ENCODE results near the gene CABCOCO1. TPM values are rescaled to one million over a fixed set of nuclear protein-coding genes. Genes with fewer than 3 reads are reported as not detected.
"Not testable (repeated sequence)": the region's sequence is repeated elsewhere in the genome, so short reads cannot be mapped to it uniquely, and the experiment has no call there.

The CABCOCO1 gene
- total and polyA plus RNA-seq, 4 donors = 3.8 to 15.4 (median 10.1) TPM

GRCh38 chr10:61733358-61733940 is 70.7 kb downstream of the CABCOCO1 start:
- Histone ChIP-seq H3K27me3 (ENCODE audit: control insufficient read depth in 3 of 3, insufficient read depth in 3 of 3, low read length in 2 of 3) (no peaks in the 10 kb centered on the region), H3K36me3 (ENCODE audit: control insufficient read depth in 4 of 4, insufficient read depth in 4 of 4, low read length in 4 of 4) (no peaks in the 10 kb centered on the region), H3K27ac (ENCODE audit: low read depth in 1 of 2, low read length in 1 of 2) (no peak overlapping the region), H3K4me3 (no peak overlapping the region), H3K9ac (ENCODE audit: insufficient read depth in 1 of 2, low read length in 2 of 2) (no peak overlapping the region), H3K4me1 (ENCODE audit: control insufficient read depth in 5 of 5, insufficient read depth in 5 of 5, low read length in 5 of 5) (no peaks in the 10 kb centered on the region), H3K9me3 (ENCODE audit: control insufficient read depth in 4 of 4, insufficient read depth in 3 of 4, low read length in 3 of 4) (peaks cover 0 to 4% (median 0%) of the 10 kb centered on the region in 4 donors)
- DNase-seq (peak; percentile 28 to 83 (median 74)), ATAC-seq (ENCODE audit: insufficient read depth, low FRiP score) (no peak)
- TF ChIP-seq CTCF (IDR thresholded peaks at IDR 0.05; ENCODE audit: control extremely low read depth, extremely low read depth) = peak; percentile 21
- WGBS, 2 donors = 92 to 96% methylated on average over 1 of the region's 1 CpG

- ATAC-seq (ENCODE audit: insufficient read depth, low FRiP score) (no peak), DNase-seq (no peak)
- no peak overlapping the region for H3K4me3 ChIP-seq
- H3K27ac ChIP-seq (ENCODE audit: low read depth in 1 of 2, low read length in 1 of 2) = no peak overlapping the region
- H3K36me3 ChIP-seq (ENCODE audit: control insufficient read depth in 4 of 4, insufficient read depth in 4 of 4, low read length in 4 of 4) = no peaks in the 10 kb centered on the region
- H3K9me3 ChIP-seq (ENCODE audit: control insufficient read depth in 4 of 4, insufficient read depth in 3 of 4, low read length in 3 of 4) = no peaks in the 10 kb centered on the region
- no peaks in the 10 kb centered on the region for H3K4me1 ChIP-seq (ENCODE audit: control insufficient read depth in 5 of 5, insufficient read depth in 5 of 5, low read length in 5 of 5)
- no peak overlapping the region for H3K9ac ChIP-seq (ENCODE audit: insufficient read depth in 1 of 2, low read length in 2 of 2)
- H3K27me3 ChIP-seq (ENCODE audit: control insufficient read depth in 3 of 3, insufficient read depth in 3 of 3, low read length in 2 of 3) = no peaks in the 10 kb centered on the region
- TF ChIP-seq CTCF (IDR thresholded peaks at IDR 0.05; ENCODE audit: control extremely low read depth, extremely low read depth) = no peak
- 94% methylated on average over 3 of the region's 3 CpGs for WGBS, 2 donors
Measured at GRCh38 chr10:61735882-61736281, 73.2 kb downstream of the CABCOCO1 start.

- H3K4me3 ChIP-seq; DNase-seq; H3K9ac ChIP-seq (ENCODE audit: insufficient read depth in 1 of 2, low read length in 2 of 2); H3K9me3 ChIP-seq (ENCODE audit: control insufficient read depth in 4 of 4, insufficient read depth in 3 of 4, low read length in 3 of 4); H3K27me3 ChIP-seq (ENCODE audit: control insufficient read depth in 3 of 3, insufficient read depth in 3 of 3, low read length in 2 of 3); H3K27ac ChIP-seq (ENCODE audit: low read depth in 1 of 2, low read length in 1 of 2); ATAC-seq (ENCODE audit: insufficient read depth, low FRiP score); H3K4me1 ChIP-seq (ENCODE audit: control insufficient read depth in 5 of 5, insufficient read depth in 5 of 5, low read length in 5 of 5); H3K36me3 ChIP-seq (ENCODE audit: control insufficient read depth in 4 of 4, insufficient read depth in 4 of 4, low read length in 4 of 4): not testable (repeated sequence)
- 63 to 80% methylated on average over 6 of the region's 6 CpGs for WGBS, 2 donors
Measured at GRCh38 chr10:61737455-61737854, 74.7 kb downstream of the CABCOCO1 start.

GRCh38 chr10:61742812-61743211 is 80.1 kb downstream of the CABCOCO1 start:
- Histone ChIP-seq H3K4me1 (ENCODE audit: control insufficient read depth in 5 of 5, insufficient read depth in 5 of 5, low read length in 5 of 5) (peaks cover 0 to 4% (median 0%) of the 10 kb centered on the region in 5 donors), H3K36me3 (ENCODE audit: control insufficient read depth in 4 of 4, insufficient read depth in 4 of 4, low read length in 4 of 4) (no peaks in the 10 kb centered on the region), H3K9me3 (ENCODE audit: control insufficient read depth in 4 of 4, insufficient read depth in 3 of 4, low read length in 3 of 4) (no peaks in the 10 kb centered on the region), H3K27me3 (ENCODE audit: control insufficient read depth in 3 of 3, insufficient read depth in 3 of 3, low read length in 2 of 3) (no peaks in the 10 kb centered on the region), H3K4me3 (no peak overlapping the region), H3K27ac (ENCODE audit: low read depth in 1 of 2, low read length in 1 of 2) (no peak overlapping the region), H3K9ac (ENCODE audit: insufficient read depth in 1 of 2, low read length in 2 of 2) (no peak overlapping the region)
- ATAC-seq (ENCODE audit: insufficient read depth, low FRiP score) = no peak
- no peak for DNase-seq
- 86 to 91% methylated on average over 1 of the region's 1 CpG for WGBS, 2 donors
- no peak for TF ChIP-seq CTCF (IDR thresholded peaks at IDR 0.05; ENCODE audit: control extremely low read depth, extremely low read depth)

All from lung (tissue), 12 donors.